Activated CD8-positive, alpha-beta memory T cell treated with anti-CD3 and anti-CD28 coated beads for 48 hours (primary cell): ENCODE data around the gene CHCHD1.
"Not testable (repeated sequence)": the region's sequence is repeated elsewhere in the genome, so short reads cannot be mapped to it uniquely, and the experiment has no call there.

Source experiments
- DNase-seq, 3 experiments: peaks; one replicate each; pipeline ENCODE4 v3.0.0-alpha.2; 2020; ENCODE audit warnings: low read depth in 2 of 3, low spot score in 2 of 3

CHCHD1 gene

GRCh38 chr10:73791871-73792400 is 10.1 kb downstream of the CHCHD1 start:
- no peak for DNase-seq

GRCh38 chr10:73793456-73793855 is 11.6 kb downstream of the CHCHD1 start:
- DNase-seq = no peak

GRCh38 chr10:73795491-73795890 is 13.6 kb downstream of the CHCHD1 start:
- DNase-seq = not testable (repeated sequence)

- not testable (repeated sequence) for DNase-seq
Observed at GRCh38 chr10:73796035-73796434, 14.2 kb downstream of the CHCHD1 start.

GRCh38 chr10:73796766-73797165 is 14.9 kb downstream of the CHCHD1 start:
- no peak for DNase-seq

- DNase-seq = no peak
Observed at GRCh38 chr10:73797324-73798025, 15.6 kb downstream of the CHCHD1 start.

GRCh38 chr10:73798087-73798486 is 16.2 kb downstream of the CHCHD1 start:
- DNase-seq = no peak

- DNase-seq = no peak
Observed at GRCh38 chr10:73798927-73799560, 17.2 kb downstream of the CHCHD1 start.

GRCh38 chr10:73799899-73800559 is 18.2 kb downstream of the CHCHD1 start:
- no peak for DNase-seq

GRCh38 chr10:73800560-73801252 is 18.9 kb downstream of the CHCHD1 start:
- DNase-seq = no peak

- DNase-seq = no peak
Observed at GRCh38 chr10:73801253-73801590, 19.4 kb downstream of the CHCHD1 start.

GRCh38 chr10:73802276-73802991 is 20.6 kb downstream of the CHCHD1 start:
- no peak for DNase-seq

- no peak for DNase-seq
Observed at GRCh38 chr10:73803680-73804286, 21.9 kb downstream of the CHCHD1 start.

- no peak for DNase-seq
Observed at GRCh38 chr10:73806176-73806950, 24.5 kb downstream of the CHCHD1 start.

GRCh38 chr10:73807471-73807870 is 25.6 kb downstream of the CHCHD1 start:
- DNase-seq = no peak

- DNase-seq = no peak
Observed at GRCh38 chr10:73808021-73808815, 26.4 kb downstream of the CHCHD1 start.

- no peak for DNase-seq
Observed at GRCh38 chr10:73809061-73809818, 27.4 kb downstream of the CHCHD1 start.

GRCh38 chr10:73810358-73810734 is 28.5 kb downstream of the CHCHD1 start:
- no peak for DNase-seq
